ENCODE measurements around the gene ROPN1L. TPM values are rescaled to one million over a fixed set of nuclear protein-coding genes. Genes with fewer than 3 reads are reported as not detected.

ROPN1L gene
- polyA plus RNA-seq, 3 donors, result 1.5 to 2.1 (median 1.9) TPM

DNA sequence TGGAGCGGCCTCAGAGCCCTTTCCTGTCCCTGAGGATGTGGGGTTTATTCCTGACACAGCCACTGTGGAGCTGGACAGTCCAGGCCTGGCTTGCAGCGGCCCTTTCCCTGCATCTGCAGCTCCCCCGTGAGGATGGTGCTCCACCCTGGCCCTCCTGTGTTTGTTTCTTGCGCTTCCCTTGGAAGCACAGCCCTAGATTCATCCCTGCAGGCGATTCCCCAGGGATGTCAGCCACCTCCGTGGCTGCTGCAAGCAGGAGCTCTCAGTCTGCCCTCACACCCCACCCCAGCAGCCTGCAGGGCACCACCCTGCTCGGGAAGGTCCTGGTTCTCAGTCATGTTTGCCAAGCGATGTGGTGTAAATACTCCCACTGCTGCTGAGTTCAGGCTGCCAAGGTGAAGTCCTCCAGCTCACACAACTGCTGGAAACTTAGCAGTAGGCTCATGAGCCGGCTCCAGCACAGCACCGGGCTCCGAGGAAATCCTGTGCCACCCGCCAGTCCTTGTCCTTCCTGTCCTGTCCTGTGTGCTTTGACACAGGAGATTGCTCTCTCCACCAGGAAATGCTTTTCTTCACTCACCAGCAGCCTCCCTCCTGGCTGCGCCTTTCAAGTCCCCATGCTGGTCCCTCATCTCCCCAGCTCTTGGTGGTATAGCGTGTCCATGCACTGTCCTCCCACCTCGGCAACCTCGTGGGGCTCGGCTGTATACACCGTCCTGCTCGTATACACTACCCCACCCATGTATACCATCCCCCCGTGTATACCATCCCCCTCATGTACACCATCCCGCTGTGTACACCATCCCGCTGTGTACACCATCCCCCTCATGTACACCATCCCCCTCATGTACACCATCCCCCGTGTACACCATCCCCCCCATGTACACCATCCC, 16.2 kb downstream of the ROPN1L start:
- H3K9me3 Mint-ChIP-seq, result no peaks in the 10 kb centered on the region
- Histone ChIP-seq H3K4me2 (replicated peaks; ENCODE audit: extremely low read depth, low read length, poor library complexity, severe bottlenecking) (no peak overlapping the region), H3K9me3 (replicated peaks in 1 of 2; ENCODE audit: control insufficient read depth in 1 of 2, insufficient read depth in 1 of 2, low read length in 2 of 2) (no peaks in the 10 kb centered on the region), H3K27ac (ENCODE audit: low read depth in 1 of 2, low read length in 2 of 2) (no peak overlapping the region), H3K27me3 (ENCODE audit: control insufficient read depth in 2 of 2, insufficient read depth in 2 of 2, low read length in 2 of 2) (no peaks in the 10 kb centered on the region), H2AFZ (ENCODE audit: insufficient read depth, low read depth, low read length, poor library complexity, severe bottlenecking) (no peak overlapping the region), H3K79me2 (ENCODE audit: insufficient read depth, low read length) (no peaks in the 10 kb centered on the region), H3K9ac (ENCODE audit: insufficient read depth, low read length, poor library complexity, severe bottlenecking) (no peak overlapping the region), H3K4me1 (ENCODE audit: control insufficient read depth in 1 of 2, insufficient read depth in 2 of 2, low read length in 2 of 2) (peaks cover 17 to 22% of the 10 kb centered on the region in 2 donors), H3K36me3 (replicated peaks in 1 of 2; ENCODE audit: control insufficient read depth in 1 of 2, insufficient read depth in 2 of 2, low read length in 2 of 2) (no peaks in the 10 kb centered on the region), H4K20me1 (ENCODE audit: insufficient read depth, low read length) (no peaks in the 10 kb centered on the region), H3K4me3 (replicated peaks in 1 of 3; ENCODE audit: low read depth in 2 of 3, low read length in 3 of 3) (no peak overlapping the region)
- intact Hi-C loops (cut with micrococcal nuclease), result loop anchor here in 1 of 2 donors (10.0 kb wide), 1 partner anchor 237 kb away; no protein-coding TSS in a partner anchor
- peaks cover 2 to 7% of the 10 kb centered on the region in 2 donors for H3K36me3 Mint-ChIP-seq
- no peak for DNase-seq
- H3K4me3 Mint-ChIP-seq, result no peak overlapping the region
- peaks cover 1 to 5% (median 4%) of the 10 kb centered on the region in 3 donors for H3K27me3 Mint-ChIP-seq (ENCODE audit: low read depth in 3 of 3)
- peaks cover 27% of the 10 kb centered on the region for H3K4me1 Mint-ChIP-seq
- TF ChIP-seq, protein P1, sequence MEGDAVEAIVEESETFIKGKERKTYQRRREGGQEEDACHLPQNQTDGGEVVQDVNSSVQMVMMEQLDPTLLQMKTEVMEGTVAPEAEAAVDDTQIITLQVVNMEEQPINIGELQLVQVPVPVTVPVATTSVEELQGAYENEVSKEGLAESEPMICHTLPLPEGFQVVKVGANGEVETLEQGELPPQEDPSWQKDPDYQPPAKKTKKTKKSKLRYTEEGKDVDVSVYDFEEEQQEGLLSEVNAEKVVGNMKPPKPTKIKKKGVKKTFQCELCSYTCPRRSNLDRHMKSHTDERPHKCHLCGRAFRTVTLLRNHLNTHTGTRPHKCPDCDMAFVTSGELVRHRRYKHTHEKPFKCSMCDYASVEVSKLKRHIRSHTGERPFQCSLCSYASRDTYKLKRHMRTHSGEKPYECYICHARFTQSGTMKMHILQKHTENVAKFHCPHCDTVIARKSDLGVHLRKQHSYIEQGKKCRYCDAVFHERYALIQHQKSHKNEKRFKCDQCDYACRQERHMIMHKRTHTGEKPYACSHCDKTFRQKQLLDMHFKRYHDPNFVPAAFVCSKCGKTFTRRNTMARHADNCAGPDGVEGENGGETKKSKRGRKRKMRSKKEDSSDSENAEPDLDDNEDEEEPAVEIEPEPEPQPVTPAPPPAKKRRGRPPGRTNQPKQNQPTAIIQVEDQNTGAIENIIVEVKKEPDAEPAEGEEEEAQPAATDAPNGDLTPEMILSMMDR (IDR thresholded peaks at IDR 0.05), result no peak
- H3K27ac Mint-ChIP-seq, result peak overlapping the region in 2 of 7 donors; percentile 25 to 50
- 92% methylated on average over 19 of the region's 23 CpGs for WGBS (ENCODE audit: insufficient coverage)

DNA sequence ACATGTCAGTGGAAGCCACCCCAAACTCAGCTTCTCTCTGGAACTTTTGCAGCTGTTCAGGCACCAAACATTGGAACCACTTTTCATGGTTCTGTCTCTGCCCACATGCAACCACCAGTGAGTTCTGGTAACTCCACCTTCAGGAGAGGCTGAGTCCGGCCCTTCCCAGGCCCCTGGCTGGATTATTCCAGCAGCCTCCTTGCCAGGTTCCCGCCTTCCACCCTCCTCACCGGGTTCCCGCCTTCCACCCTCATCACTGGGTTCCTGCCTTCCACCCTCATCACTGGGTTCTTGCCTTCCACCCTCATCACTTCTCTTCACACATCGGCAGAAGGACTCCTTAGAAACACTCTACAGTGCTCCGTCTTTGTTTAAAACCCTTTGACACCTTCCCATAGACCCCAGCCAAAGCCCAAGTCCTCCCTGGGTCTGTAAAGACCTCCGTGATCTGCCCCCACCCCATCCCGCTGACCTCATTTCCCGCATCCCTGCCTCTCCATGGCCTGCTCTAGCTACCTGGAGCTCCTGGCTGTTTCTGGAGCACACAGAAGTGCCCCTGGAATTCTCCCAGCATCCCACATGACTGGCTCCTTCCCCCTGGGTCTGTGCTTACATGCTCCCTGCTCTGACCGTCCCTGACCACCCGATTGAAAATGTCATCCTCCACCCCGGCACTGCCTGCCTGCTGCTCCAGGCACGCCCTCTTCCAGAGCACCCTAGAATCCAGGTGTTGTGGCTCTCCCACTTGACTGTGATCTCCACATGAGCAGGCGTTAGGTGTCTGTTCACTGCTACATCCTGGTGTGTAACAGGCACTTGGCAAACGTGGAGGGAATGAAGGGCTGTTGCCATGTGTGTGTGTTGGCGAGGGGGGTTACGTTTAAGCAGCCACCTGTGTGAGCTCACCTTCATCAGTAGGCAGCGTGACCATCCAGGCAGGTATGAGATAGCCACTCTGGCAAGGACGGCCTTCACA, 17.7 kb downstream of the ROPN1L start:
- DNase-seq, result no peak
- peaks cover 1 to 6% (median 5%) of the 10 kb centered on the region in 3 donors for H3K27me3 Mint-ChIP-seq (ENCODE audit: low read depth in 3 of 3)
- Histone ChIP-seq H3K9me3 (replicated peaks in 1 of 2; ENCODE audit: control insufficient read depth in 1 of 2, insufficient read depth in 1 of 2, low read length in 2 of 2) (no peaks in the 10 kb centered on the region), H3K79me2 (ENCODE audit: insufficient read depth, low read length) (no peaks in the 10 kb centered on the region), H3K36me3 (replicated peaks in 1 of 2; ENCODE audit: control insufficient read depth in 1 of 2, insufficient read depth in 2 of 2, low read length in 2 of 2) (no peaks in the 10 kb centered on the region), H4K20me1 (ENCODE audit: insufficient read depth, low read length) (no peaks in the 10 kb centered on the region), H3K4me2 (replicated peaks; ENCODE audit: extremely low read depth, low read length, poor library complexity, severe bottlenecking) (no peak overlapping the region), H3K4me3 (replicated peaks in 1 of 3; ENCODE audit: low read depth in 2 of 3, low read length in 3 of 3) (no peak overlapping the region), H3K9ac (ENCODE audit: insufficient read depth, low read length, poor library complexity, severe bottlenecking) (no peak overlapping the region), H3K27ac (ENCODE audit: low read depth in 1 of 2, low read length in 2 of 2) (no peak overlapping the region), H2AFZ (ENCODE audit: insufficient read depth, low read depth, low read length, poor library complexity, severe bottlenecking) (no peak overlapping the region), H3K4me1 (ENCODE audit: control insufficient read depth in 1 of 2, insufficient read depth in 2 of 2, low read length in 2 of 2) (peaks cover 17 to 22% of the 10 kb centered on the region in 2 donors), H3K27me3 (ENCODE audit: control insufficient read depth in 2 of 2, insufficient read depth in 2 of 2, low read length in 2 of 2) (no peaks in the 10 kb centered on the region)
- H3K27ac Mint-ChIP-seq, result peak overlapping the region in 1 of 7 donors; percentile 26
- no peak overlapping the region for H3K4me3 Mint-ChIP-seq
- peaks cover 2 to 10% of the 10 kb centered on the region in 2 donors for H3K36me3 Mint-ChIP-seq
- peaks cover 27% of the 10 kb centered on the region for H3K4me1 Mint-ChIP-seq
- 98% methylated on average over 17 of the region's 19 CpGs for WGBS (ENCODE audit: insufficient coverage)
- TF ChIP-seq, protein P1 (IDR thresholded peaks at IDR 0.05), result no peak
- intact Hi-C loops (cut with micrococcal nuclease), result loop anchor here in 1 of 2 donors (10.0 kb wide), 1 partner anchor 235 kb away; no protein-coding TSS in a partner anchor
- peaks cover 0 to 2% (median 0%) of the 10 kb centered on the region in 7 donors for H3K9me3 Mint-ChIP-seq

Measured in CD14-positive monocyte (primary cell).